PC-3 (cell line): ENCODE measurements around the gene PLXND1. TPM values are rescaled to one million over a fixed set of nuclear protein-coding genes. Genes with fewer than 3 reads are reported as not detected.

Source experiments
- ATAC-seq: fragments of 200-7000 bp; cut with Tn5 transposase; 2 replicates; pipeline ENCODE4 v1.9.1; 2020; ENCODE audit warnings: mild to moderate bottlenecking, moderate library complexity
- BruUV-seq: library from RNA; stranded (reverse); fragments of 400-500 nt; replicated peaks from 2 replicates; lab custom pipeline; 2021; lab: Mats Ljungman, UMichigan
- CTCF ChIA-PET: fragments of 300-600 bp; sonication (Branson Sonifier 250); formaldehyde crosslinking; loops from one replicate; lab custom pipeline; 2022; ENCODE audit warnings: antibody characterized with exemption; lab: Charles Lee
- POLR2A ChIA-PET: fragments of 300-600 bp; sonication (Branson Sonifier 250); formaldehyde crosslinking; loops from one replicate; lab custom pipeline; 2022; ENCODE audit warnings: antibody characterized with exemption; ENCODE audit not compliant: unreplicated experiment; lab: Charles Lee
- DNase-seq: peaks from one replicate; pipeline ENCODE4 v3.0.0-alpha.2; 2015
- H2AFZ ChIP-seq: fragments of 300-600 bp; sonication (generic); 2 replicates; pipeline ENCODE4 v1.6.0; 2016; ENCODE audit warnings: antibody characterized with exemption, low read length
- H3F3A ChIP-seq: fragments of 300-600 bp; sonication (generic); one replicate; pipeline ENCODE4 v1.6.0; 2017; ENCODE audit warnings: antibody characterized with exemption, low read length, control low read depth, mild to moderate bottlenecking; ENCODE audit not compliant: unreplicated experiment
- H3K27ac ChIP-seq: fragments of 300-600 bp; sonication (generic); 2 replicates; pipeline ENCODE4 v1.5.1; 2016; ENCODE audit warnings: mild to moderate bottlenecking, low read length
- H3K27me3 ChIP-seq: fragments of 300-600 bp; sonication (generic); 2 replicates; pipeline ENCODE4 v1.6.1; 2016; ENCODE audit warnings: low read length, mixed read lengths
- H3K36me3 ChIP-seq: fragments of 300-600 bp; sonication (generic); 2 replicates; pipeline ENCODE4 v1.6.1; 2016; ENCODE audit warnings: low read depth, mixed run types, low read length, mixed read lengths
- H3K4me1 ChIP-seq: fragments of 300-600 bp; sonication (generic); 2 replicates; pipeline ENCODE4 v1.5.1; 2016; ENCODE audit warnings: low read length; ENCODE audit not compliant: insufficient read depth
- H3K4me2 ChIP-seq: fragments of 300-600 bp; sonication (generic); 2 replicates; pipeline ENCODE4 v1.6.0; 2016; ENCODE audit warnings: low read length
- H3K4me3 ChIP-seq: fragments of 300-600 bp; sonication (generic); 2 replicates; pipeline ENCODE4 v1.5.1; 2016; ENCODE audit warnings: mild to moderate bottlenecking, low read length, mixed read lengths
- H3K79me2 ChIP-seq: fragments of 300-600 bp; sonication (generic); 2 replicates; pipeline ENCODE4 v1.6.1; 2017; ENCODE audit warnings: low read length, mixed read lengths
- H3K9ac ChIP-seq: fragments of 300-600 bp; sonication (generic); 2 replicates; pipeline ENCODE4 v1.6.0; 2016; ENCODE audit warnings: mild to moderate bottlenecking, low read length
- H3K9me2 ChIP-seq: fragments of 300-600 bp; sonication (generic); replicated peaks from 2 replicates; pipeline ENCODE4 v1.6.1; 2016; ENCODE audit warnings: mixed run types, low read length, mixed read lengths
- H3K9me3 ChIP-seq: fragments of 300-600 bp; sonication (generic); 2 replicates; pipeline ENCODE4 v1.6.1; 2016; ENCODE audit warnings: low read length, mixed read lengths
- H4K20me1 ChIP-seq: fragments of 300-600 bp; sonication (generic); 2 replicates; pipeline ENCODE4 v1.6.1; 2016; ENCODE audit warnings: low read length, mixed read lengths
- CTCF ChIP-seq: fragments of 300-600 bp; sonication (generic); conservative IDR thresholded peaks from 2 replicates; pipeline ENCODE4 v1.5.1; 2017; ENCODE audit warnings: antibody characterized with exemption, low read depth, mild to moderate bottlenecking, low read length
- EZH2 ChIP-seq: fragments of 300-600 bp; sonication (generic); IDR thresholded peaks from one replicate; pipeline ENCODE4 v1.6.1; 2017; ENCODE audit warnings: antibody characterized with exemption, mild to moderate bottlenecking, low read length; ENCODE audit not compliant: unreplicated experiment
- EZH2phosphoT487 ChIP-seq: fragments of 300-600 bp; sonication (generic); IDR thresholded peaks from 2 replicates; pipeline ENCODE4 v1.6.1; 2018; ENCODE audit warnings: mild to moderate bottlenecking, antibody characterized with exemption, low read length, borderline replicate concordance
- intact Hi-C: fragments of 100-400 bp; cut with micrococcal nuclease; formaldehyde crosslinking; loops from 2 replicates; pipeline ENCODE4 v1.9.0; 2023
- total RNA-seq: library from RNA; depleted of rRNA; stranded (reverse); fragments of >200 nt; gene quantifications from 2 replicates; pipeline ENCODE4 v1.2.3, GENCODE V29; 2014

PLXND1 gene
- total RNA-seq, 1 experiment from 2014 or later = 19.2 TPM

- POLR2A ChIA-PET = no interaction called here
- Histone ChIP-seq H2AFZ (no peak overlapping the region), H3K27ac (peak overlapping the region; percentile 79; the same call in 1 of the 2 replicates), H4K20me1 (no peaks in the 10 kb centered on the region), H3K36me3 (peaks cover 5% of the 10 kb centered on the region; the same call in 1 of the 2 replicates), H3K4me3 (no peak overlapping the region), H3K9ac (no peak overlapping the region), H3K27me3 (no peaks in the 10 kb centered on the region), H3K4me2 (0 out of 2 replicates have a peak overlapping the region, but pooled peaks have one; percentile 18), H3K79me2 (peaks cover 8% of the 10 kb centered on the region; the same call in 1 of the 2 replicates), H3K9me2 (no peaks in the 10 kb centered on the region), H3K4me1 (peaks cover 34% of the 10 kb centered on the region), H3K9me3 (no peaks in the 10 kb centered on the region), H3F3A (peaks cover 6% of the 10 kb centered on the region)
- ATAC-seq (peak; percentile 32), DNase-seq (peak; percentile 77)
- no TSS peak for BruUV-seq
- intact Hi-C loops = loop anchor here (1.0 to 5.0 kb wide), 6 partner anchors 82 to 179 kb away; no protein-coding TSS in a partner anchor
- TF ChIP-seq EZH2 (no peak), EZH2phosphoT487 (no peak), CTCF (peak; percentile 75)
- CTCF ChIA-PET = no interaction called here
Measured at GRCh38 chr3:129650256-129650872, 43.9 kb upstream of the PLXND1 start.

GRCh38 chr3:129648391-129648790 is 41.9 kb upstream of the PLXND1 start:
- H3K9me3 ChIP-seq = no peaks in the 10 kb centered on the region
- no peak overlapping the region for H2AFZ ChIP-seq
- no peaks in the 10 kb centered on the region for H3K27me3 ChIP-seq
- peaks cover 5% of the 10 kb centered on the region; the same call in 1 of the 2 replicates for H3K79me2 ChIP-seq
- ChIA-PET CTCF (no interaction called here), POLR2A (no interaction called here)
- H3K36me3 ChIP-seq = no peaks in the 10 kb centered on the region; the same call in 1 of the 2 replicates
- no peaks in the 10 kb centered on the region for H3K9me2 ChIP-seq
- peaks cover 6% of the 10 kb centered on the region for H3F3A ChIP-seq
- ATAC-seq (no peak), DNase-seq (no peak)
- BruUV-seq = no TSS peak
- intact Hi-C loops = no loop called here
- no peak overlapping the region for H3K27ac ChIP-seq
- peaks cover 34% of the 10 kb centered on the region for H3K4me1 ChIP-seq
- no peaks in the 10 kb centered on the region for H4K20me1 ChIP-seq
- TF ChIP-seq EZH2 = no peak
- TF ChIP-seq CTCF = no peak
- TF ChIP-seq EZH2phosphoT487 = no peak
- H3K4me3 ChIP-seq = no peak overlapping the region
- H3K4me2 ChIP-seq = no peak overlapping the region
- no peak overlapping the region for H3K9ac ChIP-seq

- H3K4me3 ChIP-seq = no peak overlapping the region
- H3K9me2 ChIP-seq = no peaks in the 10 kb centered on the region
- CTCF ChIA-PET = no interaction called here
- no peaks in the 10 kb centered on the region for H3K9me3 ChIP-seq
- BruUV-seq = no TSS peak
- no peak overlapping the region for H3K27ac ChIP-seq
- H3K9ac ChIP-seq = no peak overlapping the region
- DNase-seq (no peak), ATAC-seq (no peak)
- no peak overlapping the region for H2AFZ ChIP-seq
- no peaks in the 10 kb centered on the region for H4K20me1 ChIP-seq
- intact Hi-C loops = no loop called here
- H3K4me1 ChIP-seq = peaks cover 6% of the 10 kb centered on the region; the same call in 1 of the 2 replicates
- no peaks in the 10 kb centered on the region for H3K27me3 ChIP-seq
- POLR2A ChIA-PET = no interaction called here
- no peaks in the 10 kb centered on the region for H3K79me2 ChIP-seq
- no peak overlapping the region for H3K4me2 ChIP-seq
- TF ChIP-seq CTCF = no peak
- TF ChIP-seq EZH2 = no peak
- TF ChIP-seq EZH2phosphoT487 = no peak
- no peaks in the 10 kb centered on the region for H3K36me3 ChIP-seq
- no peaks in the 10 kb centered on the region for H3F3A ChIP-seq
Measured at GRCh38 chr3:129645286-129645685, 38.8 kb upstream of the PLXND1 start.
